Skeletal muscle satellite cell (primary cell): ENCODE data around the gene LONP2.
A peak's percentile ranks its signal among the peaks of the same experiment; 100 is the strongest.
"Not testable (repeated sequence)": the region's sequence is repeated elsewhere in the genome, so short reads cannot be mapped to it uniquely, and the experiment has no call there.

Source experiments
- H3K27me3 ChIP-seq: 2 replicates; pipeline ENCODE4 v1.7.0; 2013; ENCODE audit warnings: low read length; ENCODE audit not compliant: control insufficient read depth, insufficient read depth
- H3K36me3 ChIP-seq: 2 replicates; pipeline ENCODE4 v1.7.0; 2013; ENCODE audit warnings: mild to moderate bottlenecking, control low read depth, low read length; ENCODE audit not compliant: insufficient read depth
- H3K4me1 ChIP-seq: 2 replicates; pipeline ENCODE4 v1.7.0; 2013; ENCODE audit warnings: low read length; ENCODE audit not compliant: control insufficient read depth, insufficient read depth
- H3K4me2 ChIP-seq: 2 replicates; pipeline ENCODE4 v1.7.0; 2013; ENCODE audit warnings: mild to moderate bottlenecking, low read length
- H3K4me3 ChIP-seq: 2 replicates; pipeline ENCODE4 v1.7.0; 2013; ENCODE audit warnings: low read length
- H3K9ac ChIP-seq: 2 replicates; pipeline ENCODE4 v1.7.0; 2013; ENCODE audit warnings: mild to moderate bottlenecking, low read depth, low read length, moderate library complexity
- H3K9me3 ChIP-seq: replicated peaks from 2 replicates; pipeline ENCODE4 v1.7.0; 2013; ENCODE audit warnings: mild to moderate bottlenecking, control low read depth, low read length

The LONP2 gene

DNA sequence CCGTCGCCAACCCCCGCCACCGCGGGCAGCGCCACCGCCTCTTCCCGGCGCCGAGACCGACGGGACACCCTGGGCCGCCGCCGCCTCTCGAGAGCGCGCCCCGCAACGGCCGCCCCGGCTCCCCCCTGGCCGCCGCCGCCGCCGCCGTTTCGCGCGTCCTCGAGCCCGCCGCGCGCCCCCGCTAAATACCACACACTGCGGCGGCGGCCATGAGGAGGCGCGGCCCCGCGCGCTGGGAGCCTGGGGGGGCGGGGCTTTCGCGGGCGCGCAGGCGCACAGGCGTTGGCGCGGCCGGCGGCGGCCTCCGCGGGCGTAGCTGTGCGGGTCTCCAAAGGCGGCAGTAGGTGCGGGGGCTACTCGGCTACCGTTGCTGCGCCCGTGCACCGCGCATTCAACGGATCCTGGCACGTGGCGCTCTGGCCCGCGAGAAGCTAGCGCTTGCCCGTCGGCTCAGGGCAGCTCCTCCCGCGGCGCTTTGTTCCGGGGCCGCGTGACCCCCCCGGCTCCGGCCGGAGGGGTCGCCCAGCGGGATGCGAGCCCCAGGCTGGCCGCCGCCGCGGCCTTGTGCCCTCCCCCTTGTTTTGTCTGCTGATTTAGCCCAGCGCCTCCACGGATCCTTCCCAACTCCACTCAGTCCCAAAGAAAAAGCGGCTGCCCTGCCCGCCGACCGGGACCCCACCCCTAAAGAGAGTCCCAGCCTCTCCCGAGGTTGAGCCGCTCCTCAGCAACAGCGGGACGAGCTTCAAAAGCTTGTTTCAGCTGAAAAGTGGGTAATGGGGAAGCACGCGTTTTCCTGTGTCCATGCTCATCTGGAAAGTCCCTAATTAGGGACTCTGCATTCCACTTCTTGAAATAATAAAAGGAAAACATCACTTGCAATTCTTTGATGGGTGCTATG is 141.4 kb downstream of the LONP2 start, which contains the start of gene SIAH1:
Gene SIAH1, minus strand, starts transcription at position 161 of the 898 bp plus-strand sequence. CDS start 22,985 bp downstream, outside the sequence.
- peak within 1 kb of the TSS; percentile 87 for H3K4me3 ChIP-seq

DNA sequence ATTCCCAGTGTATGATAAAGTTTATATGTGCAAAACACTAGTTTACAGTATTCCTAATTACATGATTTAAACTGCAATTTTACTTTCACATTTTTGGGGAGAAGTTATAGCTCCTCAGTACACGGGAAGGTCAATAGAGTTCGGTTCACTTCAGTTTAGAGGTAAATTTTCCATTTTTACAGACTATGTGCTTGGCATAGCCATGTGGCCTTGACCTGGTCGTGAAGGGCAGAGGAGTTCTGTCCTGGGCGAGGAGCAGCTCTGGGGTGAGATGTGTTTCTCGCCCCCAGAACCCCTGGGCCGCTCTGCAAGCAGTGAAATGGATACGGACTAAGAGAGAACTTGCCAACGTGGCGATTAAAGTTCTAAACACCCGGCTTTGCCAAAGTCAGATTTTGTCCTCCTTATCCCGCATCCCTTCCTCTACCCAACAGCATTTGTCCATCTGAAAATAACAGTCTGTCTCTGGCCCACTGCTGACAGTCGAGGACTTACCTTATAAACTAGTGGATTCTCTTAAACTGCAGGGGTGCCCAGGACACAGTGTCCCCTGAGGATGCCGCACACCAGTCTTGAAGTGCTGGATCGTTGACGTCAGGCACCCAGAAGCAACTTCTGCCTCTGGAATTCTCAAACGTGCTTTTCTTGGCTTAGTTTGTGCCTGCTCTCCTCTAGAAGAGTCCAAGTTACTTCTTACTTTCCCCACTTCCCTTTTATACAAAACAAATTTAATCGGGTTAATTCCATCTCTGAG is 142.6 kb downstream of the LONP2 start:
- Histone ChIP-seq H3K4me3 (no peak overlapping the region), H3K4me1 (peaks cover 18% of the 10 kb centered on the region), H3K27me3 (no peaks in the 10 kb centered on the region), H3K9ac (no peak overlapping the region), H3K36me3 (no peaks in the 10 kb centered on the region), H3K9me3 (no peaks in the 10 kb centered on the region), H3K4me2 (no peak overlapping the region)

More for the DNA sequence above, 141.4 kb downstream of the LONP2 start, which contains the start of gene SIAH1:
- Histone ChIP-seq H3K9ac (peak within 1 kb of the TSS; percentile 97), H3K27me3 (no peaks in the 10 kb centered on the region), H3K9me3 (no peaks in the 10 kb centered on the region), H3K4me1 (peaks cover 25% of the 10 kb centered on the region), H3K36me3 (no peaks in the 10 kb centered on the region), H3K4me2 (peak within 1 kb of the TSS; percentile 91)

DNA sequence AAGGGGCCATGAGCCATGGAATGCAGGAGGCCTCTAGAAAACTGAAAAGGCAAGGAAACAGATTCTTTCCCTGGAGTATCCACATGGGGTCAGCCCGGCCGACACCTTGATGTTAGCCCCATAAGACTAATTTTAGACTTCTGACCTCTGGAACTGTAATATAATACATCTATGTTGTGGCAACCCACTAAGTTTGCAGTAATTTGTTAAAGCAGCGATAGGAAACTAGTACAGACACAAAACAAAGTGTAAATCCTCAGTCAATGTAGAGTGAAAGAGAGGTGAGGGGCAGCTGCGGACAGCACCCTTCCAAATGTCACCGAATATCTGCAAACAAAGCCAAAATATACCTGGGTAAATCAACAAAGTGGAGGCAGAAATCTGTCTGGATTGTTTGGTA is 148.3 kb downstream of the LONP2 start:
- Histone ChIP-seq H3K27me3 (no peaks in the 10 kb centered on the region), H3K36me3 (no peaks in the 10 kb centered on the region), H3K4me1 (peaks cover 8% of the 10 kb centered on the region), H3K9me3 (no peaks in the 10 kb centered on the region), H3K9ac (no peak overlapping the region), H3K4me3 (no peak overlapping the region), H3K4me2 (no peak overlapping the region)

DNA sequence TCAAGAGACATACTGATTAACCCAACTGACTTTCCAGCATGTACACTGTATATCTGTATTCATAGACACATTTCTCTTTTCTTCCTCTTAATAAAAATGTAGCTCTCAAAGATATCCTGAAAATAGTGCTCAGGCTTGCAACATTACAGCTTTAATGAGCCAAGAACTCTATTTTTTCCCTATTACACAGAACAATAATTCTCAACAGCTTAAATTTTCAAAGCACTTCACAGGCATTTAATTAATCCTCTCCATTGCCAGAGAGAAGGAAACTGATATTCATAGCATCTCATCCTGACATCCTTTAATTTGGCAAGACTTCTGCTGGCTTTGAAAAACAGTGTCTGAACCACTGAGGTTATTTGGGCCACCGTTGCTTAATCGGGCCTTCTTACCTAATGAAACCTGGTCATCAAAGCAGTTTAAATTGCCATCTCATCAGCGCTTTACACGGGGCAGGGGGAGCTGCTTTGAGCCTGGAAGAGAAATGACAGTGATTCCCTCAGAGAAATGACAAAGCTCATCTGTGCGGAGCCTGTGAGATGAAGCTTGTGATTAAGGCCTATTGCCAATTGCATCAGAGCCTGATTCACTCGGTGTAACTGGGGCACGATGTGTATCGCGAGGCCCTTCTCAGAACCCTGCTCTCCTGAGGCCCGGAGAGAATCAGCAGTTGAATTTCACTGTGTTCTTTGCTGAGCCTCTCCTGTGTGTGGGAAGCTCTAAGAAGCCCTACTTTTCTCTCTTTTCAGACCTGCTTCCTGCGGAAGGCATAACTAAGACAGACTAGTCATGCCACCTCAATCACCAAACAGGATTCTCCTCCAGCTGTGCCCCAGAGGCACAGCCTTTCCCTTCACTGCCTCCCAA is 149.6 kb downstream of the LONP2 start:
- Histone ChIP-seq H3K4me3 (no peak overlapping the region), H3K27me3 (no peaks in the 10 kb centered on the region), H3K4me1 (peaks cover 8% of the 10 kb centered on the region), H3K9ac (no peak overlapping the region), H3K9me3 (no peaks in the 10 kb centered on the region), H3K36me3 (no peaks in the 10 kb centered on the region), H3K4me2 (peak overlapping the region; percentile 29)

DNA sequence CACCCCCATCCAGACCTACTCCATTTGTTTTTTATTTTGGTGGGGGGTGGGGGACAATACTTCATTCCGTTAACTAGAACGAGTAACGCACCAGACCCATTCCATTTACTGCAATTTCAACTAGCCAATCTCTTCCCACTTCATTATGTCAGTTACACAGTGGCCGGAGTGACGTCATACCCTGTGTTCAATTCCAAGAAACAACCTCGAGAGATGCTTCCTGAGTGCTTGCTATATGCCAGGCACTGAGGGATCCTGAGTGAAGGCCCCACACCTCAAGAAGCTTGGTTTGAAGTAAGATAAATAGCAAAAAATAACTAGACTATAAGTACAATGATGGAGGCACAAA is 150.2 kb downstream of the LONP2 start:
- Histone ChIP-seq H3K4me2 (no peak overlapping the region), H3K4me3 (no peak overlapping the region), H3K27me3 (no peaks in the 10 kb centered on the region), H3K9ac (no peak overlapping the region), H3K4me1 (peaks cover 8% of the 10 kb centered on the region), H3K36me3 (no peaks in the 10 kb centered on the region), H3K9me3 (no peaks in the 10 kb centered on the region)

DNA sequence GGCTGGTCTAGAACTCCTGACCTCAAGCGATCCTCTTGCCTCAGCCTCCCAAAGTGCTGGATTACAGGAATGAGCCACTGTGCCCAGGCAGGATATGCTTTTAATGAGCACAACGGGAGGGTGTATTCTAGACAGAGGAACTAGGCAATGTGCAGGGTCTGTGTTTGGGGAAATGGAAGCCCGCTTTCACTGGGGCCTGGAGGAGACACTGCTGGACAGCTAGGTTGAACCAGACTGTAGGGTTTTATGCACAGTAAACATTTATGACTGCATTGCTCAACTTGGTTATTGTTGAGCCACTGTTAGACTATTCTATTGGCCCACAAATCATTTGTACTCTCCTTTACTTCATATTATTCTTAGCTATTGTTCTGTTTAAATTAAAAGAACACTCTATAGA is 151.3 kb downstream of the LONP2 start:
- peaks cover 8% of the 10 kb centered on the region for H3K4me1 ChIP-seq
- no peaks in the 10 kb centered on the region for H3K9me3 ChIP-seq
- no peak overlapping the region for H3K4me3 ChIP-seq
- H3K27me3 ChIP-seq = no peaks in the 10 kb centered on the region
- H3K36me3 ChIP-seq = no peaks in the 10 kb centered on the region
- H3K9ac ChIP-seq = no peak overlapping the region
- no peak overlapping the region for H3K4me2 ChIP-seq

DNA sequence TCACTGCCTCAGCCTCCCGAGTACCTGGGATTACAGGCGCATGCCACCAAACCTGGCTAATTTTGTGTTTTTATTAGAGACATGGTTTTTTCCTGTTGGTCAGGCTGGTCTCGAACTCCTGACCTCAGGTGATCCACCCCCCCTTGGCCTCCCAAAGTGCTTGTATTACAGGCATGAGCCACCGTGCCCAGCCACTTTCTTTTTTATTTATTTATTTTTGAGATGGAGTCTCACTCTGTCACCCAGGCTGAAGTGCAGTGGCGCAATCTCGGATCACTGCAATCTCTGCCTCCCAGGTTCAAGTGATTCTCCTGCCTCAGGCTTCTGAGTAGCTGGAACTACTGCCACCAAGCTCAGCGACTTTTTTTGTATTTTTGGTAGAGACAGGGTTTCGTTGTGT is 158.4 kb downstream of the LONP2 start:
- H3K9ac ChIP-seq, H3K9me3 ChIP-seq, H3K36me3 ChIP-seq, H3K27me3 ChIP-seq, H3K4me2 ChIP-seq, H3K4me1 ChIP-seq, H3K4me3 ChIP-seq: not testable (repeated sequence)

DNA sequence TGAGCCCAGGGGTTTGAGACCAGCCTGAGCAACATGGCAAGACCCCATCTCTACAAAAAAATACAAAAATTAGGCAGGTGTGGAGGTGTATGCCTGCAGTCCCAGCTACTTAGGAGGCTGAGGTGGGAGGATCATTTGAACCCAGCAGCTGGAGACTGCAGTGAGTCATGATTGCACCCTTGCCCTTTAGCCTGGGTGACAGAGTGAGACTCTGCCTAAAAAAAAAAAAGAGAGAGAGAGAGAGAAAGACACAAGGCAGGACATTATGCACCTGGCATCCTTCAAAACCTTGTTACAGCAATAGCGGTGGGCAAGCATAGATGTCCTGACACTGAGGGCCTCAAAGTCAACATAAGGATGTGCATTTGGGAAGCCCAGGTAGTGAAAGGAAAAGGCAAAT is 161.1 kb downstream of the LONP2 start:
- H3K9ac ChIP-seq = no peak overlapping the region
- no peaks in the 10 kb centered on the region for H3K36me3 ChIP-seq
- no peaks in the 10 kb centered on the region for H3K27me3 ChIP-seq
- peaks cover 7% of the 10 kb centered on the region for H3K4me1 ChIP-seq
- no peaks in the 10 kb centered on the region for H3K9me3 ChIP-seq
- no peak overlapping the region for H3K4me3 ChIP-seq
- H3K4me2 ChIP-seq = no peak overlapping the region

DNA sequence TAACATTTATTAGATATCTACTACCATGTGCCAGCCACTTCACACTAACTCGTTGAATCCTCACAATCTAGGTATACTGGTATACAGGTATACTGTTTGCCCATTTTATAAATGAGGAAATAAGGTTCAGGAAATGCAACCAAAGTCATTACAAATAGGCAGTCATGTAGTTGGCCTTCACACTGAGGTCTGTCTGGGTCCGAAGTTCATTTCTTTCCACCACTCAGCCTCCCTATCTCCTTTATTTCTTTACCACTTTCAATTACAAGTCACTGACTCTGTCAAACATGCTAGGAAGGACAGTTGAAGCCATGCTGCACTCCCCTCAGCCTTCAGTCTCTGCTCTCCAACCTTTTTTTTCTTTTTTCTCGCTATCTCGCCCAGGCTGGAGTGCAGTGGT is 161.8 kb downstream of the LONP2 start:
- no peaks in the 10 kb centered on the region for H3K36me3 ChIP-seq
- H3K4me3 ChIP-seq = no peak overlapping the region
- no peak overlapping the region for H3K9ac ChIP-seq
- H3K4me1 ChIP-seq = peaks cover 9% of the 10 kb centered on the region
- no peak overlapping the region for H3K4me2 ChIP-seq
- no peaks in the 10 kb centered on the region for H3K9me3 ChIP-seq
- H3K27me3 ChIP-seq = no peaks in the 10 kb centered on the region
